Occipital lobe (tissue), 2 donors: ENCODE data around the gene GPR146. TPM values are rescaled to one million over a fixed set of nuclear protein-coding genes. Genes with fewer than 3 reads are reported as not detected.
"Not testable (repeated sequence)": the region's sequence is repeated elsewhere in the genome, so short reads cannot be mapped to it uniquely, and the experiment has no call there.

ENCODE experiments used
- DNase-seq: peaks from one replicate; lab custom pipeline; 2025; lab: John Stamatoyannopoulos, UW
- total RNA-seq: library from RNA; depleted of rRNA; stranded (reverse); fragments of >200 nt; gene quantifications from one replicate; pipeline ENCODE4 v1.2.3, GENCODE V29; 2014

GPR146 gene
- total RNA-seq, 1 donor from 2014 or later, result 6.7 TPM

DNA sequence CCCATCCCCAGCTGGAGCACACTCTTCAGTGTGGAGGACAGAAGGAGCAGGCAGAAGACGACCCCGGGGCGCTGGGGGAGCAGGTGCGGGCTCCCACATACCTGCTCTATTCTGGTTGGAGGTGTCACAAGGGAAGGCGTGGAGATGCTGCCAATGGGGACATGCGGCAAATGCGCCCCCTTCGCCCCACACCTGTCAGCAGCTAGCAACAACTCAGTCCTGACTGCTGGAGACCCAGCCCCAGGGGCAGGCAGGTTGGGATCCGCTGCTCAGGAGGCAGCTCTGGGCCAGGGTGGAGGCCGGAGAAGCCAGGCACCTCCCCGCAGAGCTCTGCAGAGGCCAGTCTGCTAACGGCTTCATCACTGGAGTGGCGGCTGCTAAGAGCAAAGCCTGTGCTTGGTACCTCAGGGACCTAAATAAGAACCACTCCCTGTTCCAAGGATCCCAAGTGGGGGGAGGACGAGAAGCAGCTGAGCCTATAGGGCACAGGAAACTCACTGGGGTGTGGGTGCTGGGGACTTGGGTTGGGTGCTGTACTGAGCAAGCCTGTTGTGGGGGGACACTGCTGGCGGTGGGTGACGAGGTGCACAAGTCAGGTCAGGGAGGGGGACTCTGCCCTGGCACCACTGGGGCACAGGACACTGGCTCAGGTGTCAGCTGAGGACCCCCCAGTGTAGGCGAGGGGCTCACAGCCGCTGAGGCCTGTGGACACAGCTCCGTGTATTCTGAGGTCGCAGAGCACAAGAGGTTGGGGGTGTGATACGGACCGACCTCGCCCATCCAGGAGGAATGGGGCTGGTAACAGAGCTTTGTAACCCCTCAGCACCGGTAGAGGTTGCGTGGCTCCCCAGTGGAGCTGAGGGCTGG is 19.2 kb upstream of the GPR146 start:
- DNase-seq, result no peak

DNA sequence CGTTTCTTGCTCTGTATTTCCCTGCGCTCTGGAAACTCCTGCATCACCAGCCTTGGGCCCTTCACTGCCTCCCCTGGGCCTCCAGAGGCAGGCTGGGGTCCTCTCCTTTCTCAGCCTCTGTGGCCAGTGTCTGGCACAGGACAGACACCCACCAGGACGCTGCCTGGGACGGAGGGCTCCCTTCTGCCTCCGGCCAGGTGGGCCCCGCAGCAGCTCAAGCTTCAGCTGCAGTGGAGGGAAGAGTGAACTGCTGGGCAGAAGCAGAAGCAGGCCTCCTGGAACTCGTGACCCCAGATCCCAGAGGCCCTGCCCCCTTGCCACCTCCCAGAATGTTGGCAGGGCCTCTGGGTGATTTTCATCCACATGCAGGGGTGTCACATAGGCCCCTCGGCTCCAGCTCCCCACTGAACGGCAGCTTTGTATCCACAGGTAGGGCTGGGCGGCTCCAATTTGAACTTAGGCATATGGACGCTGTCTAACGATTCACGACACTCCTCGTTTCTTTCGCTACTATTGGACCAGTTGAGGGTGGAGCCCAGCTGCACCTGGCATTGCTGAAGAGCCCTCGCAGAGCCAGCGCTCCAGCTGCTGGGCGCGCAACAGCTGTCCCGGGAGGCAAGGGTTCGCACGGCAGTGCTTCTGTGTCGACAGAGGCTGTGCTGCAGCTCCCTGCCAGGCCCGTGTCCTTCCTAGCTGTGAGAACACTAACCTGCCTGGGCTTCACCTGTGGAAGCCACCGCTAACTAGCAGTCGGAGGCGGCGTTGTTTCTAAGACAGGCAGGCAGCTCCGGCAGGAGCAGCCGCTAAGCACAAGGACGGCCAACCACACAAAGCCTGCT is 18.4 kb upstream of the GPR146 start:
- DNase-seq, result no peak

DNA sequence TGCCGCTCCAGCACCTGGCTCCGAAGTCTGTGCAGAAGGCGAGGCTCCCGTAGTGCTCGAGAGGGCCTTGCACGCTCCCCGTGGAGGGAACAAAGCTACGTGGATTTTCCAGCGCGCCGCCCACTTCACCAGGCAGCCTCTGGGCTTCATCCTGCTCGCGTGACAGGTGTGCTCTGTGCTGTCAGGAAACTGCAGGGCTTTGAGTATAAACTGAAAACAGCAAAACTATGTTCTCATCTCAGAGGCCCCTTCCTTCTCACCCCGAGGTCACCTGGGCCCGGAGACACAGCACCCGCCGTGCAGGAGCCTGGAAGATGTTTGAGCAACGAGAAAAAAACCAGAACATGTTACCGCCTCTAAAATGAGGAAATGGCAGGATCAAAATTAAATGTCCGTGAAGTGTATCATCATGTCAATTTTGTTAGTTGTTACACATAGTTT is 17.6 kb upstream of the GPR146 start:
- no peak for DNase-seq

DNA sequence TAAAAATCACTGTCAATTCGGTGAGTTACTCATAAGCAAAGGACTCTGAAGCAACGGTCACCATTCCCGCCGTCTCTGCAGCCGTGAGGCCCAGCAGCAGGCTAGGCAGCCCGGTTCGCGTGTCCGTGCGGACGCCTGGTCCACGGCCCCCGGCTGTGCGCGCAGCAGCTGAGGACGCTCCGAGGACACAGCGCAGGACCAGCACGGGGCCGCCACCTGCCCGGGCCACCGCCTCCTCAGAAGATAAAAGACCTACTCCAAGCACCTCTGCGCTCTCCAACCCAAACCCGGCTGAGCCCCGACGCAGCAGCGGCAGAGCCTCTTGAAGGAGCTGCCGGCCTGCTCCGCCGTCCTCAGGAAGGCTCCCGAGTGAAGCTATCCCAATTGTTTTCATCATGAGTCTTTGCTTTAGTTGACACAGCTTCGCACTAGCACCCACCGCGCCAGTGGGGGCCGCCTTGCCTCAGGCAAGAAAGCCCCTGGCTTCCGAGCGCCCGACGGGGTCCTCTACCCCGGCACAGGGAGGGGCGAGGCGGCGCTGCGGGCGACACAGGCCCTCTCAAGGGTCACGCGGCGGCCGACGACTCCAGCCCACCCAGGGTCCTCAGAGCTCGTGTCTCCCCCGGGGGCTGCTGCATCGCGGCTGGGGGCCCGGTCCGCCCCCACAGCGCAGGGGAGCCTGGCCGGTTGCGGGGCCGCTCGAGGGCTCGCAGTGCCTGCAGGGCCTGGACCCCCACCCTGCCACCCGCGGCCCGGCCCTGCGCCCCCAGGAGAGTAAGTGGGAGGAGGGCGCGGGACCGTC is 16.9 kb upstream of the GPR146 start:
- peak; percentile 26 for DNase-seq

DNA sequence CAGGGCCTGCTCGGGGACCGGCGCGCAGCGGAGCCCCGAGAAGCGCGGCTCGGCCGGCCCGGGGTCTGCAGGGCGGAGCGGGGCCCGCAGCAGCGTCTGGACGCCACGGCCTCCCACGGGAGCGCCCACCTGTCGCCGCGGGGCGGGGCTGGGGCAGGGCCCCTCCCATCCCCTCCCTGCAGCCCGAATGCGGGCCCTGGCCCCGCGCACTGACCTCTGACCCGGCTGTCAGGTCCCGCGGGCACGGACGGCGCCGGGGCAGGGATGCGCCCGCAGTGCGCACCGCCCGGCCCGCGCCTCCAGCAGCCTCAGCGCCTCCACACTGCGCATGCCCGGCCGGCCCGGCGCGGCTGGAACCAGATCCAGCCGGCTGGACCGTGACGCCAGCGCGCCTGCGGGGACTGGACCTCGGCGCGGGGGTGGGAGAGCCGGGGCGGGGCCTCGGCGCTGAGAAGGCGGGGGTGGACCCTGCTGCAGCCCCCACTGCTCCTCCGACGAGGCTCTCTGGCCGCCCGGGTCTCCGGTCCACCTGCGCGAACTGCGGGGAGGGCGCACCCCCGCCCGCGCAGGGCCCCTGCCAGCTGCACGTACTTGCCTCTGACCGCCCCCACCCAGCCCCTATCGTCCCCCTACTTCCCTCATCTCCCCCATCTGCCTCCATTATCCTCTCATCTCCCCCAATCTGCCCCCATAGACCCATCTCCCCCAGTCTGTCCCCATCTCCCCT is 16.1 kb upstream of the GPR146 start:
- DNase-seq, result peak; percentile 87

DNA sequence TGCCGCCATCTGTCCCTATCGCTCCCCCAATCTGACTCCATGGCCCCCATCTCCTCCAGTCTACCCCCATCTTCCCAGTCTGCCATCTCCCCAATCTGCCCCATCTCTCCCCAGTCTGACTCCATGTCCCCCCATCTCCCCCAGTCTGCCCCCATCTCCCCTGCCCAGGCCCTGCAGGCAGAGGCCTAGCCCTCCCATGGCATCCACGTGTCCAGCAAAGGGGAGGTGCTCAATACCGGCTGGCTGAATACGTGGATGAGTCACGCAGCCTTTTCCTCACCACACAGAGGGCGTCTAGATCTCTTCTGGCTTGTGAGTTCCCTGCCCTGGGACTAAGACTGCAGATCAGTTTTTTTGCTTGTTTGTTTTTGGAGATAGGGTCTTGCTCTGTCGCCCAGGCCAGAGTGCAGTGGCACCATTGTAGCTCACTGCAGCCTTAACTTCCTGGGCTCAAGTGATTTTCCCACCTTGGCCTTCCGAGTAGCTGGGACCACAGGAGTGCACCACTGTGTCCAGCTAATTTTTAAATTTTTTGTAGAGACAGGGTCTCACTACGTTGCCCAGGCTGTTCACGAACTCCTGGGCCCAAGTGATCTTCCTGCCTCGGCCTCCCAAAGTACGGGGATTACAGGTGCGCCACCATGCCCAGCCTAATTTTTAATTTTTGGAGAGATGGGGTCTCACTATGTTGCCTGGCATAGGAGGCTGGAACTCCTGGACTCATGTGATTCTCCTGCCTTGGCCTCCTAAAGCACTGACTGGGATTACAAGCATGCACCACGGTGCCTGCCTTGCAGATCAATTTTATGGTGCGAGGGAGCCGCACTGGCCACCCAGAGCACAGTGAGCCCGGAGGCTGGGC is 15.3 kb upstream of the GPR146 start:
- DNase-seq, result peak; percentile 83

DNA sequence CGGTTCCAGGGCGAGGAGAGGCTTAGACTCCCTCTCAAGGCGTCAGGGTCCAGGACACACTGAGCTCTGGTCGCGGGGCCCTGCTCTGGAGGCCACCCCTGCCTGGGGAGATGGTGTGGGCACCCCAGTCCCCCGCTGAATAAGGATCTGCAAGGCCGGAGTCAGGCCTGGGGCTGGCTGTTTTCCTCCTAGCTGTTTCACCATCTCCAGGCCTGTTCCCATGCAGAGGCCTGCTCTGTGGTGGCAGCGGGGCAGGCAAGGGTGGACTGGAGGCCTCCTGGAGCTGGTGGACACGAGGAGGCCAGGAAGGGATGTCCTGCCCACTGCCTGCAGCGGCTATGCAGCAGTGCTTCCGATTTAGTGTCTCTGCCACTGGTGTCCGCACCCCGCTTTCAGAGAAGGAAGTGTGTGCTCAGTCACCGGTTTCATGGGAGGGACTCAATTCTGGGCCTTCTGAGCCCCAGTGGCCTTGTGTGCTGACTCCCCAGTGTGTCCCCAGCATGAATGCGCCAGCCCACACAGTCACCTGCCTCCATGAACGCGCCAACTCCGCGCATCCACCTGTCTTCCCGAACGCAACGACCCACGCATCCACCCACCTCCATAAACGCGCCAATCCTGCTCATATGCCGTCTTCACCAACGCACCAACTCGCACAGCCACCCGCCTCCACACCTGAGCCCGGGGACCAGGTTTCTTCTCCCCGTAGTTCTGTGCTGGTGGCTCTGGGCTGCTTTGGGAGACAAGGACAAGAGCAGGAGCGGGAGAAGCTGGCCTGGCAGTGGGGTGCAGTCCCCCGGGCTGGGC is 14.5 kb upstream of the GPR146 start:
- no peak for DNase-seq

DNA sequence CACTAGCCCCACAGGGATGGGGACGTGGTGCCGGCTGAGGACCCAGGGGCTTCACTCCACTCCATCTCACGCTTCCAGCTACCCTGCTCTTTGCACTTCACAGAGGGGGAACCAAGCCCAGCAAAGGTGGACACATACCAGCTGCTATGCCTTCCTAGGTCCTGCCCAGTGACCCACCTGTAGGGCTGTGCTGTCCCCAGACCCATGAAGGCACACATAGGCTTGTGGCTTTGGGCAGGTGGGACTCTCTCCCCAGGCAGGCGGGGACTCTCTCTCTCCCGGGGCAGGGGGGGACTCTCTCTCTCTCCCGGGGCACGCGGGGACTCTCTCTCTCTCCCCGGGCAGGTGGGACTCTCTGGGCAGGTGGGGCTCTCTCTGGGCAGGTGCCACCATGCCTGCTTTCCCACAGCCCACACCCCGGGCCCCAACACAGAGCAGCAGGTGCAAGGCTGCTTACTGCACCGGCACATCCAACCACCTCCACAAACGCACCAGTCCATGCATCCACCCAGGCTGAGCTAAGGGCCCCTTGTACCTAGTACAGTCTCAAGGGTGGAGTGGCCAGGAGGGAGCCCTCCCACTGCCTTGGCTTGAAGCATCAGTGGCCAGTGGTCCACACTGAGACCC is 13.8 kb upstream of the GPR146 start:
- no peak for DNase-seq

DNA sequence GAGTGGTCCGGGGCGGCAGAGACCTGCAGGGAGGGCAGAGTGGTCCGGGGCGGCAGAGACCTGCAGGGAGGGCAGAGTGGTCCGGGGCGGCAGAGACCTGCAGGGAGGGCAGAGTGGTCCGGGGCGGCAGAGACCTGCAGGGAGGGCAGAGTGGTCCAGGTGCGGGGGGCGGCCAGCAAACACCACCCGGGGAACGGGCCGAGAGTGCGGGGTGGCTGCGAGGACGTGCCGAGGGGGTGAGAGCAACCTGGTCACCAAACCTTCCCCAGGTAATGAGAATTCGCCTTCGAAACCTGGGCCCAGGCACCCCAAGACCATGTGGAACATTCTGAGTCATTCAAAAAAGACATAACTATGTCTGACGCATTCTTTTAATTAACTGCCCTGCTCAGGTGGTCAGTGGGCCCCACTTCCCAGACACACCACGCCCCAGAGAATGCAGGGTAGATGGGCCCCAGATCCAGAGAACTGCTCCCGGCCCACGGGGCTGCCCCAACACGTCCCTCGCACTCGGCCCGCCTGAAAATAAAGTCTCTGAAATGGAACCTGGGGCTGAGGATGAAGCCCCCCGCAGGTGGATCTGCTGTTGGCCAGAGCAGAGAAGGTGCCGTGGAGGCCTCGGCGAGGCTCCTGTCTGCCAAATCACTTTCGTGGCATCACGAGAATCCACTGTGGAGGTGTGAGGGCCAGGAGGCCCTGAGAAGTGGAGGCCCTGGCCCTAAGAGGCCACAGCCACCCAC is 12.5 kb upstream of the GPR146 start:
- no peak for DNase-seq

DNA sequence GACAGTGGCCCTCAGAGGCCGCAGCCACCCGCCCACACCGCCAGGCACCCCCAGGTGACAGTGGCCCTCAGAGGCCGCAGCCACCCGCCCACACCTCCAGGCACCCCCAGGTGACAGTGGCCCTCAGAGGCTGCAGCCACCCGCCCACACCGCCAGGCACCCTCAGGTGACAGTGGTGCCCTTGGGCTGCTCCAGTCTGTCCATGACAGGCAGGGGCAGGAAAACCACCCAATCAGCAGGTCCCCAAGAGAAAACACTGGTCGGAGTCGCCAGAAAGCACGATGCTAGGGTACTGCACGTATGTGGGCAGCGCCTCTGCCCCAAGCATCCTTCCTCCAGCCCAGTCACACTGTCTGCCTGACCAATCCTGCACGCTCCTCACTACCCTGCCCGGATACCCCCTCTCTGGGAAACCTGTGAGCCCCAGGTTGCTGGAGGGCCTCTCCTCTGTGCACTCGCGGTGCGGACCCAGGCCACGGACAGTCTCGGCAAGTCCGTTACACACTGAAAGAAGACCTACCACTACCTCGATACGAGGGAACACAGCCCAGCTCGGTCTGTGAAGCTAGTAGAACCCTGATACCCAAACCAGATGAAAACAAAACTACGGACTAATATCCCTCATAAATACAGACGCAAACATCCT is 11.7 kb upstream of the GPR146 start:
- no peak for DNase-seq

DNA sequence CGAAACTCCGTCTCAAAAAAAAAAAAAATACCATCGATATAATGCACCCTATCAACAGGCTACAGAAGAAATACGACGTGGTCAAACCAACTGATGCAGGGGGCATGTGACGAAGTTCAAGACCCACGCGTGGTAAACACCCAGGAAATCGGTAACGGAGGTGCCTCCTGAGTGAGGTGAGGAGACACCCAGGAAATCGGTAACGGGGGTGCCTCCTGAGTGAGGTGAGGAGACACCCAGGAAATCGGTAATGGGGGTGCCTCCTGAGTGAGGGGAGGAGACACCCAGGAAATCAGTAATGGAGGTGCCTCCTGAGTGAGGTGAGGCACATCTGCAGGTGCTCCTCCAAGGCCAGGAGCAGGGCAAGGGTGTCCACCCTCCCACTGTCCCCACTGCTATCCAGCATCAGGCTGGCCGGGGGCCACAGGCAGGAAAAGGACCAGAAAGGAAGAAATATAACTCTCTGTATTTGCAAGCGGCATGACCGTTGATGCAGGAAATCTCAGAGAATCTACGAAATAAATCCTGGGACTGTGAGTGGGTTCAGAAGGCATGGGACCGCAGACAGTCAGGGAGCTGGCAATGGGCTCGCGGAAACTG is 10.7 kb upstream of the GPR146 start:
- no peak for DNase-seq

DNA sequence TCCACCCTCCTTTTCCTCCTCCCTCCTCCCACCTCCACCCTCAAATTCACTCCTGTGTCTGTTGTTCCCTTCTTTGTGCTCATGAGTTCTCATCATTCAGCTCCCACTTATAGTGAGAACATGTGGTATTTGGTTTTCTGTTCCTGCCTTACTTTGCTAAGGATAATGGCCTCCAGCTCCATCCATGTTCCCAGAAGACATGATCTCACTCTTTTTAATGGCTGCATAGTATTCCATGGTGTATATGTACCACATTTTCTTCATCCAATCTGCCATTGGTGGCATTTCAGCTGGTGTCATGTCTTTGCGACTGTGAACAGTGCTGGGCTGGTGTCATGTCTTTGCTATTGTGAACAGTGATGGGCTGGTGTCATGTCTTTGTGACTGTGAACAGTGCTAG is 9.6 kb upstream of the GPR146 start:
- not testable (repeated sequence) for DNase-seq

DNA sequence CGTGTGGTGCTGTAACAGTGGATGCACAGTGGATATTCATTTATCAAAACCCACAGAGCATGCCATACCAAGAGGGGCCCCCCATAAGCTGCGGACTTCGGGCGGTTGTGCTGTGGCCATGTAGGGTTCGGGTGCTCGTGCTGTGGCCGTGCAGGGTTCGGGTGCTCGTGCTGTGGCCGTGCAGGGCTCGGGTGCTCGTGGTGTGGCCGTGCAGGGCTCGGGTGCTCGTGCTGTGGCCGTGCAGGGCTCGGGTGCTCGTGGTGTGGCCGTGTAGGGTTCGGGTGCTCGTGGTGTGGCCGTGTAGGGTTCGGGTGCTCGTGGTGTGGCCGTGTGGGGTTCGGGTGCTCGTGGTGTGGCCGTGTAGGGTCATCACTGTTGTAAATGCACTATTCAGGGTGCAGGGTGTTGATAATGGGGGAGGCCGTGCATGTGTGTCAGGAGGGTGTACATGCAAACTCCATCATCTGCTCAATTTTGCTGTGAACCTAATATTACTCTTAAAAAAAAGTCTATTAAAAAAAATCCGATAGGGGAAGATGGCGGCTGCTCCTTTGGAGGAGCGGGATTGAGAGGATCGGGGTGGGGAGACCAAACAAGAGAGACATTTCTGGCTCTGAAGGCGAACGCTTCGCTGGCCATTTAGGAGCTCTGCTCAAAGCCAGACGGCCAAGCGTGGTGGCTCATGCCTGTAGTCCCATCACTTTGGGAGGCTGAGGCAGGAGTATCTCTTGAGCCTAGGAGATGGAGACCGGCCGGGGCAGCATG is 8.0 kb upstream of the GPR146 start:
- DNase-seq, result not testable (repeated sequence)

DNA sequence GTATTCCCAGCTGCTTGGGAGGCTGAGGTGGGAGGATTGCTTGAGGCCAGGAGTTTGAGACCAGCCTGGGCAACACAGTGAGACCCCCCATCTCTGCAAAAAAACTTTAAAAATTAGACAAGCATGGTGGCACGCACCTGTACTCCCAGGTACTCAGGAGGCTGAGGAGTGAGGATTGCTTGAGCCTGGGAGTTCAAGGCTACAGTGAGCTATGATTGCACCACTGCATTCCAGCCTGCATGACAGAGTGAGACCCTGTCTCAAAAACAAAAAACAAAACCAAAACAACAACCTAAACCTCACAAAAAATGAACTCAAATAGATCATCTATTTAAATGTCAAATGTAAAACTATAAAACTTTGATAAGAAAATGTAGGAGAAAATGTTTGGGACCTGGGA is 4.1 kb upstream of the GPR146 start:
- DNase-seq, result not testable (repeated sequence)

DNA sequence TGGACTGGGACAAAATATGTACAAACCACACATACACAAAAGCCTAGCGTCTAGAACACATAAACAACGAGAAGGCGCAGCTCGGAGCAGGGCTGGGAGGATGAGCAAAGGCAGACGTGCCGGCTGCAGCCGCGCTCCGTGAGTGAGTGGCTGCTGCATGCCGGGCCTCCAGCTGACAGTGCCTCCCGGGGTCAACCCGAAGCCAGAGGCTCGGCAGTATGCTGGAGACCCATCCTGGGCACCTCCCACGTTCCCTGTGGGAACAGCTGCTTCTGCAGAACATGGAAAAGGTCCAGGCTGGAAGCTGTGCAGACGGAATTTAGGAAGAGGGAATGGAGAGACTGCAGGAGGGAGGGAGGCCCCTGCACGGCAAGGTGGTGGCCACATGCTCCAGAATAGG is 3.6 kb upstream of the GPR146 start:
- peak; percentile 50 for DNase-seq
